Fibroblast of villous mesenchyme (primary cell): ENCODE data around the gene HOOK2. TPM values are rescaled to one million over a fixed set of nuclear protein-coding genes. Genes with fewer than 3 reads are reported as not detected.
A peak's percentile ranks its signal among the peaks of the same experiment; 100 is the strongest.

Experiments
- DNase-seq: peaks from one replicate; pipeline ENCODE4 v3.0.0-alpha.2; 2010; ENCODE audit warnings: low read depth
- H3K4me3 ChIP-seq: 2 replicates; pipeline ENCODE4 v1.5.1; 2011; ENCODE audit warnings: low read depth, mild to moderate bottlenecking, low read length
- total RNA-seq: library from RNA; depleted of rRNA; stranded (reverse); fragments of >200 nt; gene quantifications from 2 replicates; pipeline ENCODE4 v1.2.3, GENCODE V29; 2012
- TF ChIP-seq, protein P1 (sequence below): IDR thresholded peaks from 2 replicates; pipeline ENCODE4 v1.5.1; 2012; ENCODE audit warnings: low read depth, mild to moderate bottlenecking, low read length; ENCODE audit not compliant: insufficient read depth

Gene HOOK2
- total RNA-seq, 1 donor: 15.1 TPM

GRCh38 chr19:12784871-12785430, 9.6 kb upstream of the HOOK2 start:
- peak; percentile 41 for DNase-seq
- TF ChIP-seq, protein P1, sequence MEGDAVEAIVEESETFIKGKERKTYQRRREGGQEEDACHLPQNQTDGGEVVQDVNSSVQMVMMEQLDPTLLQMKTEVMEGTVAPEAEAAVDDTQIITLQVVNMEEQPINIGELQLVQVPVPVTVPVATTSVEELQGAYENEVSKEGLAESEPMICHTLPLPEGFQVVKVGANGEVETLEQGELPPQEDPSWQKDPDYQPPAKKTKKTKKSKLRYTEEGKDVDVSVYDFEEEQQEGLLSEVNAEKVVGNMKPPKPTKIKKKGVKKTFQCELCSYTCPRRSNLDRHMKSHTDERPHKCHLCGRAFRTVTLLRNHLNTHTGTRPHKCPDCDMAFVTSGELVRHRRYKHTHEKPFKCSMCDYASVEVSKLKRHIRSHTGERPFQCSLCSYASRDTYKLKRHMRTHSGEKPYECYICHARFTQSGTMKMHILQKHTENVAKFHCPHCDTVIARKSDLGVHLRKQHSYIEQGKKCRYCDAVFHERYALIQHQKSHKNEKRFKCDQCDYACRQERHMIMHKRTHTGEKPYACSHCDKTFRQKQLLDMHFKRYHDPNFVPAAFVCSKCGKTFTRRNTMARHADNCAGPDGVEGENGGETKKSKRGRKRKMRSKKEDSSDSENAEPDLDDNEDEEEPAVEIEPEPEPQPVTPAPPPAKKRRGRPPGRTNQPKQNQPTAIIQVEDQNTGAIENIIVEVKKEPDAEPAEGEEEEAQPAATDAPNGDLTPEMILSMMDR: no peak

DNA sequence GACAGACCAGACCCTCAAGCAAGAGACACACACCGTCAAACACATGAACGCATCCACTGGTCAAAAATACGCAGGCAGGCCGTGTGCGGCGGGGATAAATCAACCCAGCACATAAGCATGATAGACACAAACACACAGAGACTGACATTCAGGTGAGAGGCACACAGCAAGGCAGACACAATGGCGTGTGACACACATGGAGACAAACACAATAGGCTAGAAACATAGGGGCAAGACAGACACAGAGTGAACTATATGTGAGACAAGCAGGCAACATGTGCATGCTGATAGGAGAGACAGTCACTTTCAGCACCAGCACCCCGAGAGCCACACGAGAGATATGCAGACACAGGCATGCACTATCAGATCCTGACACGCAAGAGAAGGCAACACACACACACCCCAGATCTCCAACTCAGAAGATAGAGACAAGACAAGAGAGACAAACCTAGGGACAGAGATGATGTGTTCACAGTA, 9.1 kb upstream of the HOOK2 start:
- DNase-seq: peak; percentile 63
- TF ChIP-seq, protein P1: no peak

More at GRCh38 chr19:12784871-12785430, 9.6 kb upstream of the HOOK2 start:
- H3K4me3 ChIP-seq: no peak overlapping the region

DNA sequence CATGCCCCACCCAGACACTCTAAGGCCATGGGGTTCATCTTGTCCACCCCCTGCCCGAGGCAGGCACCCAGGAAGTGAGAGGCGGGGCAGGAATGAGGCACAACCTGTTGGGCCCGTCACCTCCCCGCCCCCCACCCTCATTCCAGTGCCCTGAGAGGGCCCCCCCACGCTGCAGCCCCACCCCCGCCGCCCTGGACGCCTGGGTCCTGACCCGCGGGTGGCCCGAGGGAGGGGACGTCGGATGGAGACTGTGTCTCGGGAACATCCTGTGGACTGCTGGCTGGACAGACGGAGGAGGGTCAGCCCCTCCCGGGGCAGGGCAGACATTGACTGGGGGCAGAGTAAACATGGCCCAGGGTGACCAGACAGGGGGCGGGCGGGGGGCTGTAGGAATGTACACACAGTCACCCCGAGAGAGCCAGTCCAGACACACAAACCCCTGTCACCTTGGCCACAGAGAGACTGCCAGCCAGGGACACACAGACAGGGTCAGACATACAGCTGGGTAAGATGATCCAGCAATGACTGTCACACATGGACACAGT, 8.6 kb upstream of the HOOK2 start:
- TF ChIP-seq, protein P1: no peak
- H3K4me3 ChIP-seq: no peak overlapping the region
- DNase-seq: peak; percentile 68

More for the DNA sequence above, 9.1 kb upstream of the HOOK2 start:
- no peak overlapping the region for H3K4me3 ChIP-seq

DNA sequence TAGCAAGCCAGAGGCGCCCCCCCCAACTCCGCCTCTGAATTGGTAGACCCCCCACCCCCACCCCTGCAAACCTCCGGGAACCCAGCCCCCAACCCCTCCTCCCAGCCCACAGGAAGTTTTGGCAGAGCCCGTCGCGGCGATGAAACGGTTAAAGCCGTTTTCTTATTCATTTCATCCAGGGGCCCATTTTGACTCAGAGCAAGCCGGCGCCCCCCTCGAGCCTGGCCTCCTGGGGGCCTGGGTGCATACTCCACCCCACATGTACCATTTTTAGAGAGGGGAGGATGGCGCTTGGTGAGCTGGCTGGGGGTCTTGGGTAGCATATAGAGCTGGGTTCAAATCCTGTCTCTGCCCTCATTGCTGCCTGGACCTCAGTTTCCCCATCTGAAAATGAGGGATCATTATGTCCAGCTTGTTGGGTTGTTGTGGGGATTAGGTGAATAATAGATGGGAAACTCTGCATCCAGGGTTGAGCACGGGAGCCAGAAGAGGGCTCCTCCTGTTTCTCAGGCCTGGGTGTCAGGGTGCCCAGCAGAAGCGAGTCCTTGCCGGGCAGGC, 8.0 kb upstream of the HOOK2 start:
- TF ChIP-seq, protein P1: no peak
- DNase-seq: no peak
- peak overlapping the region; percentile 57 for H3K4me3 ChIP-seq

DNA sequence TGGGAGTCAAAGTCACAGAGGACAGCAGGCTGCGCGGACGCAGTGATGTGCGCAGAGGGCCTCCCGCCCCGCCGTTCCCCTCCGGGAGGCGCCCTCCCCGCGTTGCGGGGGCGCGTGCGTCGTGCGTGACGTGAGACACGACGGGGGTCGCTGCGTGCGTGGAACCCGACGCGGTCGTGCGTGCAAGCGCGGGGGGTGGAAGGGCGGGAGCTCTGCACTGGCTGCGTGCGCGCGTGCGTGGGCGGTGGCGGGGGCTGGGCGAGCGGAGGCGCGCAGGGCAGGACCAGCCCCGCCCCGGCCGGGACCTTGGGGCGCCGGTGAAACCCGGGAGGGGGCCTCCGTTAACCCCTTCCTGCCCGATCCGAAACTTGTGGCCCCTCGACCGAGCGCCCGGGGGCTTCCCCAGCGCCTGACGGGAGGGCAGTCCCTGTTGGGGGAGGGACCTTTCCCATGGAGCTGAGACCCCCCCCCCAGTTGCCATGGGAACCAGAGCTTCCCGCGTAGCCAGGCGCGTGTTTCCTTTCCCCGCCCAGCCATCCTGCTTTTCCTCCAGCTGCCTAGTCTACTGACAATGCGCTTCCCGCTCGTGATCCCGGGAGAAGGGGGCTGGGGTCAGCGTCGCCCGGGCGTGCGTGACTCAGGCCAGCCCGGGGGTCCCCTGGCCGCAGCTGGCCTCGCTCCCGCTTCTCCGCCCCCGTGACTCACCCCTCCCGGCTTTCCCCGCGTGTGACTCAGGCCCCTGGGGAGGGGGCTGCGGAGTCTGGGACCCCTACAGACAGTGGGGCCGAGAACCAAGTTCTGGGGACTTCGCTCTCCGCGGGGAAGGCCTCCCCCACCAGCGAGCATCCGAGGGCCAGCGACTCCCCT, 7.3 kb upstream of the HOOK2 start:
- TF ChIP-seq, protein P1: peak; percentile 17
- H3K4me3 ChIP-seq: peak overlapping the region; percentile 57
- DNase-seq: peak; percentile 90

DNA sequence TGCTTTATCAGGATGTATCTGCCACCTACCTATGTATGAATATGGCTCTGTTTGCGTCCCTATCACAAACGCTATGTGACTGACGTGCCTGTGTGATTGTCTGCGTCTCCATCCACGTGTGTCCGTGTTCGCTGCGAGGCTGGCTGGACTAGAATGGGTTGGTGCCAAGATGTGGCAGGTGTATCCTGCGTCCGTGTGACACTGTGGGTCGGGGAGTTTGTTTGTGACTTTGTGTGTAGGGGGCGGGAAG, 6.7 kb upstream of the HOOK2 start:
- DNase-seq: no peak
- TF ChIP-seq, protein P1: no peak
- H3K4me3 ChIP-seq: peak overlapping the region; percentile 57
